IMR-90 (cell line): Measurements from ENCODE around the gene TBC1D22A.

Experiments used
- CEBPB ChIP-seq: IDR thresholded peaks from 2 replicates; pipeline ENCODE4 v1.6.1; 2012; ENCODE audit warnings: low read depth, low read length, improper control_type of control experiment
- CTCF ChIP-seq: conservative IDR thresholded peaks from 2 replicates; pipeline ENCODE4 v1.5.1; 2012; ENCODE audit warnings: mild to moderate bottlenecking, low read depth, low read length, improper control_type of control experiment
- ELK1 ChIP-seq: fragments of 150-350 bp; IDR thresholded peaks from 2 replicates; pipeline ENCODE4 v1.6.1; 2016; ENCODE audit warnings: low read depth, mild to moderate bottlenecking, low read length, moderate library complexity, borderline replicate concordance
- FOS ChIP-seq: fragments of 150-350 bp; IDR thresholded peaks from 2 replicates; pipeline ENCODE4 v1.6.1; 2016; ENCODE audit warnings: low read depth, low read length
- MAFK ChIP-seq: IDR thresholded peaks from 2 replicates; pipeline ENCODE4 v1.6.1; 2012; ENCODE audit warnings: low read depth, low read length, improper control_type of control experiment
- RAD21 ChIP-seq: IDR thresholded peaks from 2 replicates; pipeline ENCODE4 v1.6.1; 2012; ENCODE audit warnings: low read length, improper control_type of control experiment
- RCOR1 ChIP-seq: IDR thresholded peaks from 2 replicates; pipeline ENCODE4 v1.6.1; 2012; ENCODE audit warnings: mild to moderate bottlenecking, low read length, improper control_type of control experiment; ENCODE audit not compliant: insufficient replicate concordance

GRCh38 chr22:47123827-47124442, 361.5 kb downstream of the TBC1D22A start:
- TF ChIP-seq MAFK = no peak
- no peak for TF ChIP-seq CTCF
- no peak for TF ChIP-seq CEBPB
- no peak for TF ChIP-seq RAD21
- TF ChIP-seq ELK1 = no peak
- no peak for TF ChIP-seq RCOR1
- TF ChIP-seq FOS = no peak
